ENCODE measurements around the gene MOSMO. TPM values are rescaled to one million over a fixed set of nuclear protein-coding genes. Genes with fewer than 3 reads are reported as not detected.

The MOSMO gene
- total and polyA plus RNA-seq, 2 of the 4 experiments (the other 2 are of a cell fraction): 10.5 to 16.0 TPM

GRCh38 chr16:22075043-22075757 lies 67.3 kb downstream of the MOSMO start:
- WGBS, 2 experiments (ENCODE audit: extremely low coverage in 2 of 2, insufficient read length in 1 of 2): 94% methylated on average over 5 of the region's 11 CpGs; no CpG with 5 or more reads in 1 of the 2 experiments
- Histone ChIP-seq H4K20me1 (ENCODE audit: insufficient read depth, low read length) (peaks cover 17% of the 10 kb centered on the region), H3K27me3 (ENCODE audit: control insufficient read depth, insufficient read depth, low read length) (no peaks in the 10 kb centered on the region), H3K56ac (ENCODE audit: extremely low read depth, insufficient read depth, low read length) (no peak overlapping the region), H3K36me3 (ENCODE audit: control insufficient read depth, insufficient read depth, low read length) (no peaks in the 10 kb centered on the region; the same call in 1 of the 2 replicates), H4K91ac (ENCODE audit: insufficient read depth, low read depth, low read length) (peak overlapping the region; percentile 63; the same call in 1 of the 2 replicates), H3K14ac (replicated peaks; ENCODE audit: low read depth, low read length) (peak overlapping the region; percentile 46; the same call in 1 of the 2 replicates), H3K9me1 (ENCODE audit: insufficient read depth, low read length) (peaks cover 17% of the 10 kb centered on the region), H4K8ac (ENCODE audit: low read depth in 2 of 2, low read length in 2 of 2) (peak overlapping the region in 1 of 2 experiments; percentile 54; a peak in 1 of 4 replicates), H3K18ac (ENCODE audit: low read depth, low read length) (peak overlapping the region; percentile 27), H2BK20ac (ENCODE audit: low read depth, low read length) (peak overlapping the region; percentile 76), H3K9me3 (ENCODE audit: control insufficient read depth, insufficient read depth, low read length) (no peaks in the 10 kb centered on the region), H2AK5ac (ENCODE audit: low read depth, low read length) (peak overlapping the region; percentile 80; the same call in 1 of the 2 replicates), H2AK9ac (replicated peaks; ENCODE audit: low read depth, low read length, poor library complexity) (no peak overlapping the region), H3K9ac (ENCODE audit: low read depth, low read length) (no peak overlapping the region), H3K27ac (ENCODE audit: insufficient read depth, low read length) (peak overlapping the region; percentile 59), H3K4me2 (ENCODE audit: low read depth, low read length) (peak overlapping the region; percentile 50; the same call in 1 of the 2 replicates), H3K4me3 (ENCODE audit: insufficient read depth, low read depth, low read length) (no peak overlapping the region), H3K23ac (ENCODE audit: low read depth, low read length) (peak overlapping the region; percentile 55), H2BK5ac (ENCODE audit: low read depth, low read length, poor library complexity, severe bottlenecking) (peak overlapping the region; percentile 71), H3K79me1 (ENCODE audit: low read depth in 1 of 2, low read length in 2 of 2) (peaks cover 18 to 52% of the 10 kb centered on the region in 2 experiments; a peak in 3 of 4 replicates), H3K4me1 (ENCODE audit: control insufficient read depth, insufficient read depth, low read length) (peaks cover 15% of the 10 kb centered on the region), H3K4ac (ENCODE audit: low read depth, low read length) (peak overlapping the region; percentile 91), H2AFZ (replicated peaks; ENCODE audit: low read length, poor library complexity) (no peak overlapping the region), H2BK15ac (ENCODE audit: low read depth, low read length) (peak overlapping the region; percentile 40; the same call in 1 of the 3 replicates), H4K5ac (ENCODE audit: low read depth, low read length) (no peak overlapping the region), H2BK120ac (ENCODE audit: low read depth, low read length) (peak overlapping the region; percentile 78)
- no TSS peak for BruUV-seq (replicated peaks)
- in situ Hi-C loops (cut with MboI; ENCODE audit: low sequenced_read_pairs): no loop called here
- intact Hi-C loops (cut with micrococcal nuclease): no loop called here
- DNase-seq: peak; percentile 75
- TF ChIP-seq CHD1 (IDR thresholded peaks at IDR 0.05; ENCODE audit: low read depth, low read length) (no peak), RAD21 (IDR thresholded peaks at IDR 0.05; ENCODE audit: low read length) (no peak), MAFK (IDR thresholded peaks at IDR 0.05; ENCODE audit: low read depth, low read length) (no peak), RFX5 (IDR thresholded peaks at IDR 0.05; ENCODE audit: low read depth, low read length) (no peak), BHLHE40 (IDR thresholded peaks at IDR 0.05; ENCODE audit: low read depth, low read length) (no peak), POLR2A (IDR thresholded peaks at IDR 0.05; ENCODE audit: low read depth, low read length) (no peak), MXI1 (IDR thresholded peaks at IDR 0.05; ENCODE audit: borderline replicate concordance, low read depth, low read length) (no peak), NFE2L2 (IDR thresholded peaks at IDR 0.05; ENCODE audit: low read depth, low read length) (no peak), ELK1 (IDR thresholded peaks at IDR 0.05; ENCODE audit: borderline replicate concordance, low read depth, low read length) (no peak), MAZ (IDR thresholded peaks at IDR 0.05; ENCODE audit: borderline replicate concordance, low read depth, low read length) (no peak)
- ChIA-PET POLR2A (ENCODE audit: unreplicated experiment) (no interaction called here), CTCF (interaction anchor here (0.6 to 0.9 kb wide), 2 partner anchors 39 to 117 kb away, joined by 3 read pairs; no protein-coding TSS in a partner anchor)
- peak; percentile 68 for ATAC-seq (ENCODE audit: low read depth)
- dilution Hi-C loops (cut with HindIII; ENCODE audit: low sequenced_read_pairs, unreplicated experiment): no loop called here
